GM23248 (cell line): ENCODE measurements around the gene ADCY2. TPM values are rescaled to one million over a fixed set of nuclear protein-coding genes. Genes with fewer than 3 reads are reported as not detected.

Experiments used
- DNase-seq: peaks from one replicate; pipeline ENCODE4 v3.0.0-alpha.2; 2015
- H2AFZ ChIP-seq: fragments of 200-600 bp; sonication (generic); 2 replicates; pipeline ENCODE4 v1.6.1; 2016; ENCODE audit warnings: antibody characterized with exemption
- H3F3A ChIP-seq: fragments of 200-600 bp; sonication (generic); 2 replicates; pipeline ENCODE4 v1.6.1; 2016; ENCODE audit warnings: mild to moderate bottlenecking, antibody characterized with exemption, mixed run types; ENCODE audit not compliant: insufficient read depth
- H3K27ac ChIP-seq: fragments of 200-600 bp; sonication (generic); 2 replicates; pipeline ENCODE4 v1.5.1; 2016; ENCODE audit warnings: mild to moderate bottlenecking
- H3K27me3 ChIP-seq: fragments of 200-600 bp; sonication (generic); replicated peaks from 2 replicates; pipeline ENCODE4 v1.6.1; 2016; ENCODE audit warnings: mild to moderate bottlenecking; ENCODE audit not compliant: insufficient read depth
- H3K36me3 ChIP-seq: fragments of 200-600 bp; sonication (generic); 2 replicates; pipeline ENCODE4 v1.6.1; 2016; ENCODE audit warnings: low read depth, mild to moderate bottlenecking
- H3K4me1 ChIP-seq: fragments of 200-600 bp; sonication (generic); 2 replicates; pipeline ENCODE4 v1.6.1; 2016; ENCODE audit warnings: mild to moderate bottlenecking; ENCODE audit not compliant: insufficient read depth
- H3K4me2 ChIP-seq: fragments of 200-600 bp; sonication (generic); one replicate; pipeline ENCODE4 v1.6.1; 2016; ENCODE audit warnings: mild to moderate bottlenecking; ENCODE audit not compliant: unreplicated experiment
- H3K4me3 ChIP-seq: fragments of 200-600 bp; sonication (generic); 2 replicates; pipeline ENCODE4 v1.5.1; 2016; ENCODE audit warnings: mild to moderate bottlenecking
- H3K79me2 ChIP-seq: fragments of 200-600 bp; sonication (generic); 2 replicates; pipeline ENCODE4 v1.6.1; 2016; ENCODE audit warnings: mild to moderate bottlenecking; ENCODE audit not compliant: insufficient read depth
- H3K9ac ChIP-seq: fragments of 200-600 bp; sonication (generic); 2 replicates; pipeline ENCODE4 v1.6.1; 2016; ENCODE audit warnings: mild to moderate bottlenecking
- H3K9me2 ChIP-seq: fragments of 200-600 bp; sonication (generic); 2 replicates; pipeline ENCODE4 v1.6.1; 2016; ENCODE audit warnings: mixed run types, mild to moderate bottlenecking, moderate library complexity; ENCODE audit not compliant: insufficient read depth
- H3K9me3 ChIP-seq: fragments of 200-600 bp; sonication (generic); one replicate; pipeline ENCODE4 v1.6.1; 2017; ENCODE audit warnings: low read depth
- H4K20me1 ChIP-seq: fragments of 200-600 bp; sonication (generic); 2 replicates; pipeline ENCODE4 v1.6.0; 2016; ENCODE audit not compliant: insufficient read depth
- EZH2 ChIP-seq: fragments of 200-600 bp; sonication (generic); IDR thresholded peaks from 2 replicates; pipeline ENCODE4 v1.6.1; 2018; ENCODE audit warnings: antibody characterized with exemption, mild to moderate bottlenecking; ENCODE audit not compliant: insufficient read depth, poor library complexity, severe bottlenecking
- EZH2phosphoT487 ChIP-seq: fragments of 200-600 bp; sonication (generic); IDR thresholded peaks from 2 replicates; pipeline ENCODE4 v1.6.1; 2018; ENCODE audit warnings: antibody characterized with exemption, moderate library complexity, mild to moderate bottlenecking, low read depth; ENCODE audit not compliant: insufficient read depth
- WGBS, 2 experiments: methylation state at CpG; one replicate each; pipeline ENCODE4 v1.1.6; 2015 to 2017; ENCODE audit warnings: low lambda C conversion rate in 2 of 2, low coverage in 1 of 2; ENCODE audit errors: missing lambda C conversion rate in 2 of 2; 5-methylcytosine and 5-hydroxymethylcytosine counted together
- in situ Hi-C: fragments of 300-500 bp; cut with MboI; formaldehyde crosslinking; loops from 2 replicates; pipeline ENCODE4 v1.15.0; 2020
- polyA plus RNA-seq: library from polyadenylated mRNA; unstranded; fragments of >200 nt; fragmentation: Nextera tagmentation; extraction: Ambion mirVana; gene quantifications from 2 replicates; pipeline ENCODE4 v1.2.1, GENCODE V29; 2016
- total RNA-seq: library from RNA; depleted of rRNA; stranded (reverse); fragments of >200 nt; shearing (Covaris generic); gene quantifications from 2 replicates; pipeline ENCODE4 v1.2.3, GENCODE V29; 2014

ADCY2 gene
- total and polyA plus RNA-seq, 2 experiments from 2014 or later: 0.11 TPM; not detected in 1

GRCh38 chr5:7392693-7393024 lies 3.3 kb upstream of the ADCY2 start:
- no peak overlapping the region for H2AFZ ChIP-seq
- TF ChIP-seq EZH2 (no peak), EZH2phosphoT487 (no peak)
- H3K36me3 ChIP-seq: no peaks in the 10 kb centered on the region
- no peaks in the 10 kb centered on the region for H3K9me3 ChIP-seq
- no peak for DNase-seq
- H4K20me1 ChIP-seq: no peaks in the 10 kb centered on the region
- H3K79me2 ChIP-seq: no peaks in the 10 kb centered on the region
- in situ Hi-C loops: loop anchor here (25.0 kb wide), 1 partner anchor 130 kb away; no protein-coding TSS in a partner anchor
- no peaks in the 10 kb centered on the region for H3F3A ChIP-seq
- no peaks in the 10 kb centered on the region for H3K9me2 ChIP-seq
- no peak overlapping the region for H3K9ac ChIP-seq
- peaks cover 6% of the 10 kb centered on the region for H3K27me3 ChIP-seq
- no peak overlapping the region for H3K4me3 ChIP-seq
- H3K4me2 ChIP-seq: no peak overlapping the region
- H3K4me1 ChIP-seq: no peaks in the 10 kb centered on the region
- no peak overlapping the region for H3K27ac ChIP-seq
- 68 to 71% methylated on average over 3 of the region's 3 CpGs for WGBS, 2 experiments

GRCh38 chr5:7393921-7394799 lies 1.8 kb upstream of the ADCY2 start:
- Histone ChIP-seq H3K4me2 (no peak overlapping the region), H3K9ac (no peak overlapping the region), H3K4me1 (no peaks in the 10 kb centered on the region), H3F3A (no peaks in the 10 kb centered on the region), H3K27ac (no peak overlapping the region), H3K4me3 (no peak overlapping the region), H3K9me2 (no peaks in the 10 kb centered on the region), H4K20me1 (no peaks in the 10 kb centered on the region), H2AFZ (no peak overlapping the region), H3K79me2 (no peaks in the 10 kb centered on the region), H3K36me3 (no peaks in the 10 kb centered on the region), H3K9me3 (no peaks in the 10 kb centered on the region), H3K27me3 (peaks cover 21% of the 10 kb centered on the region)
- in situ Hi-C loops: loop anchor here (25.0 kb wide), 1 partner anchor 132 kb away; no protein-coding TSS in a partner anchor
- TF ChIP-seq EZH2 (no peak), EZH2phosphoT487 (no peak)
- WGBS, 2 experiments: 92 to 94% methylated on average over 13 to 14 of the region's 14 CpGs
- DNase-seq: no peak

GRCh38 chr5:7394889-7395431 lies 978 bp upstream of the ADCY2 start:
- Histone ChIP-seq H3K9me2 (no peaks in the 10 kb centered on the region), H2AFZ (no peak overlapping the region), H3K27me3 (peaks cover 21% of the 10 kb centered on the region), H3K4me2 (no peak overlapping the region), H3K36me3 (no peaks in the 10 kb centered on the region), H3K79me2 (no peaks in the 10 kb centered on the region), H3K4me3 (no peak overlapping the region), H4K20me1 (no peaks in the 10 kb centered on the region), H3K9me3 (no peaks in the 10 kb centered on the region), H3K27ac (no peak overlapping the region), H3F3A (no peaks in the 10 kb centered on the region), H3K4me1 (no peaks in the 10 kb centered on the region), H3K9ac (no peak overlapping the region)
- WGBS, 2 experiments: 80 to 83% methylated on average over 25 to 45 of the region's 45 CpGs
- TF ChIP-seq EZH2 (no peak), EZH2phosphoT487 (no peak)
- DNase-seq: no peak
- in situ Hi-C loops: loop anchor here (25.0 kb wide), 1 partner anchor 133 kb away; no protein-coding TSS in a partner anchor

- Histone ChIP-seq H3K9ac (no peak overlapping the region), H3K4me1 (no peaks in the 10 kb centered on the region), H2AFZ (no peak overlapping the region), H3K9me2 (no peaks in the 10 kb centered on the region), H3K79me2 (no peaks in the 10 kb centered on the region), H3K27me3 (peaks cover 21% of the 10 kb centered on the region), H3K36me3 (no peaks in the 10 kb centered on the region), H4K20me1 (no peaks in the 10 kb centered on the region), H3F3A (no peaks in the 10 kb centered on the region), H3K4me3 (no peak overlapping the region), H3K9me3 (no peaks in the 10 kb centered on the region), H3K27ac (no peak overlapping the region), H3K4me2 (no peak overlapping the region)
- WGBS, 2 experiments: 22 to 52% methylated on average over 10 to 26 of the region's 31 CpGs
- DNase-seq: no peak
- in situ Hi-C loops: loop anchor here (25.0 kb wide), 1 partner anchor 133 kb away; no protein-coding TSS in a partner anchor
- TF ChIP-seq EZH2 (no peak), EZH2phosphoT487 (no peak)
Observed at GRCh38 chr5:7395432-7395946, 449 bp upstream of the ADCY2 start.
